Neural cell (in vitro differentiated cells): ENCODE measurements around the gene ZMYND19. TPM values are rescaled to one million over a fixed set of nuclear protein-coding genes. Genes with fewer than 3 reads are reported as not detected.
"Not testable (repeated sequence)": the region's sequence is repeated elsewhere in the genome, so short reads cannot be mapped to it uniquely, and the experiment has no call there.

Source experiments
- H2AFZ ChIP-seq: fragments of 200-600, 300-800 bp; sonication (generic), shearing (Covaris generic); 2 replicates; pipeline ENCODE4 v1.6.0; 2014; ENCODE audit warnings: low read depth, mild to moderate bottlenecking, antibody characterized with exemption, low read length, moderate library complexity
- H3F3A ChIP-seq: fragments of 200-600 bp; shearing (Covaris generic); 2 replicates; pipeline ENCODE4 v1.6.1; 2016; ENCODE audit warnings: mild to moderate bottlenecking, moderate library complexity, mixed read lengths, antibody characterized with exemption, low read length; ENCODE audit not compliant: insufficient read depth, poor library complexity, severe bottlenecking
- H3K27ac ChIP-seq: fragments of 200-600, 300-800 bp; sonication (generic), shearing (Covaris generic); 2 replicates; pipeline ENCODE4 v1.5.1; 2014; ENCODE audit warnings: mild to moderate bottlenecking, low read length, moderate library complexity
- H3K27me3 ChIP-seq: fragments of 300-800, 200-600 bp; sonication (generic), shearing (Covaris generic); 2 replicates; pipeline ENCODE4 v1.6.0; 2014; ENCODE audit warnings: mild to moderate bottlenecking, low read depth, low read length, moderate library complexity; ENCODE audit not compliant: insufficient read depth
- H3K36me3 ChIP-seq: fragments of 300-800, 200-600 bp; sonication (generic), shearing (Covaris generic); 2 replicates; pipeline ENCODE4 v1.5.1; 2014; ENCODE audit warnings: mild to moderate bottlenecking, antibody characterized with exemption, low read length, moderate library complexity; ENCODE audit not compliant: insufficient read depth
- H3K4me2 ChIP-seq: fragments of 300-800, 200-600 bp; sonication (generic), shearing (Covaris generic); 2 replicates; pipeline ENCODE4 v1.6.0; 2014; ENCODE audit warnings: mild to moderate bottlenecking, low read length
- H3K4me3 ChIP-seq: fragments of 300-800, 200-600 bp; sonication (generic), shearing (Covaris generic); 2 replicates; pipeline ENCODE4 v1.5.1; 2014; ENCODE audit warnings: mild to moderate bottlenecking, low read length, moderate library complexity
- H3K79me2 ChIP-seq: fragments of 200-600 bp; shearing (Covaris generic); replicated peaks from 2 replicates; pipeline ENCODE4 v1.6.0; 2014; ENCODE audit warnings: mild to moderate bottlenecking, low read length, moderate library complexity; ENCODE audit not compliant: insufficient read depth
- H3K9ac ChIP-seq: fragments of 300-800, 200-600 bp; sonication (generic), shearing (Covaris generic); 2 replicates; pipeline ENCODE4 v1.6.1; 2016; ENCODE audit warnings: mild to moderate bottlenecking, low read length, mixed read lengths
- H3K9me2 ChIP-seq: fragments of 200-600 bp; shearing (Covaris generic); 2 replicates; pipeline ENCODE4 v1.6.1; 2016; ENCODE audit warnings: mild to moderate bottlenecking, low read length, mixed read lengths; ENCODE audit not compliant: insufficient read depth
- H3K9me3 ChIP-seq: fragments of 200-600, 300-800 bp; sonication (generic), shearing (Covaris generic); 2 replicates; pipeline ENCODE4 v1.6.1; 2016; ENCODE audit warnings: mild to moderate bottlenecking, mixed run types, low read length, moderate library complexity, mixed read lengths
- H4K20me1 ChIP-seq: fragments of 200-600 bp; shearing (Covaris generic); 2 replicates; pipeline ENCODE4 v1.6.1; 2016; ENCODE audit warnings: mild to moderate bottlenecking, mixed run types; ENCODE audit not compliant: insufficient read depth
- EZH2 ChIP-seq: fragments of 200-600, 300-800 bp; shearing (Covaris generic), sonication (generic); IDR thresholded peaks from 2 replicates; pipeline ENCODE4 v1.6.1; 2014; ENCODE audit warnings: antibody characterized with exemption, low read length, borderline replicate concordance, mild to moderate bottlenecking; ENCODE audit not compliant: insufficient read depth, poor library complexity, severe bottlenecking
- MXI1 ChIP-seq: fragments of 450-650 bp; conservative IDR thresholded peaks from 2 replicates; pipeline ENCODE4 v1.6.1; 2014; ENCODE audit warnings: antibody characterized with exemption, mild to moderate bottlenecking; ENCODE audit not compliant: poor library complexity, severe bottlenecking
- POLR2AphosphoS5 ChIP-seq: IDR thresholded peaks from 2 replicates; pipeline ENCODE4 v1.6.1; 2012
- RAD21 ChIP-seq: fragments of 450-650 bp; conservative IDR thresholded peaks from 2 replicates; pipeline ENCODE4 v1.6.1; 2014; ENCODE audit warnings: antibody characterized with exemption, mild to moderate bottlenecking, moderate library complexity
- SMC3 ChIP-seq: fragments of 450-650 bp; conservative IDR thresholded peaks from 2 replicates; pipeline ENCODE4 v1.6.1; 2014; ENCODE audit warnings: antibody characterized with exemption, mild to moderate bottlenecking, moderate library complexity; ENCODE audit not compliant: poor library complexity
- TAF1 ChIP-seq: IDR thresholded peaks from 2 replicates; pipeline ENCODE4 v1.6.1; 2012; ENCODE audit warnings: low read depth
- polyA plus RNA-seq: library from polyadenylated mRNA; depleted of rRNA; stranded (reverse); fragments of >200 nt; gene quantifications from 2 replicates; pipeline ENCODE4 v1.2.3, GENCODE V29; 2014
- TF ChIP-seq, protein P1 (sequence below): fragments of 450-650 bp; IDR thresholded peaks from 2 replicates; pipeline ENCODE4 v1.5.1; 2014; ENCODE audit warnings: antibody characterized with exemption, mild to moderate bottlenecking, moderate library complexity; ENCODE audit not compliant: poor library complexity, severe bottlenecking
- TF ChIP-seq, protein P2 (sequence below): IDR thresholded peaks from 2 replicates; pipeline ENCODE4 v1.6.1; 2012; ENCODE audit warnings: borderline replicate concordance

The ZMYND19 gene
- polyA plus RNA-seq, 1 donor from 2014 or later = 54.8 TPM

DNA sequence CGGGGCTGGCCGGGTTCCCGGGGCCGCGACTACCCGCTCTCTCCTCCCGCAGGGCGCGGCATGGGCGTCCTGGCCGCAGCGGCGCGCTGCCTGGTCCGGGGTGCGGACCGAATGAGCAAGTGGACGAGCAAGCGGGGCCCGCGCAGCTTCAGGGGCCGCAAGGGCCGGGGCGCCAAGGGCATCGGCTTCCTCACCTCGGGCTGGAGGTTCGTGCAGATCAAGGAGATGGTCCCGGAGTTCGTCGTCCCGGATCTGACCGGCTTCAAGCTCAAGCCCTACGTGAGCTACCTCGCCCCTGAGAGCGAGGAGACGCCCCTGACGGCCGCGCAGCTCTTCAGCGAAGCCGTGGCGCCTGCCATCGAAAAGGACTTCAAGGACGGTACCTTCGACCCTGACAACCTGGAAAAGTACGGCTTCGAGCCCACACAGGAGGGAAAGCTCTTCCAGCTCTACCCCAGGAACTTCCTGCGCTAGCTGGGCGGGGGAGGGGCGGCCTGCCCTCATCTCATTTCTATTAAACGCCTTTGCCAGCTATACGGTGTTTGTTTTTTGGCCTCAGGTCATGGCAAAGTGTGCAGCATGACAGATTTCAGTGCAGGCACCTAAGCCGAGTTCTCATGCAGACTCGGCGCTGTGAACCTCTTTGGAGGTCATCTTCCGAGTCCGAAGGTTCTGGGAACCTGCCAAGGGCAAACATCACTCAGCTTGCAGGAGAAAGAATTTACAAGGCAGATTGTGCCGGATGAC lies 38.1 kb downstream of the ZMYND19 start:
- Histone ChIP-seq H3K27me3 (no peaks in the 10 kb centered on the region), H3F3A (no peaks in the 10 kb centered on the region), H3K9me3 (no peaks in the 10 kb centered on the region), H3K27ac (peak overlapping the region; percentile 31), H3K36me3 (no peaks in the 10 kb centered on the region), H4K20me1 (no peaks in the 10 kb centered on the region), H3K9ac (peak overlapping the region; percentile 66), H2AFZ (no peak overlapping the region), H3K4me3 (peak overlapping the region; percentile 86), H3K79me2 (no peaks in the 10 kb centered on the region), H3K4me2 (peak overlapping the region; percentile 67), H3K9me2 (no peaks in the 10 kb centered on the region)
- TF ChIP-seq MXI1 (peak; percentile 28), RAD21 (no peak)

DNA sequence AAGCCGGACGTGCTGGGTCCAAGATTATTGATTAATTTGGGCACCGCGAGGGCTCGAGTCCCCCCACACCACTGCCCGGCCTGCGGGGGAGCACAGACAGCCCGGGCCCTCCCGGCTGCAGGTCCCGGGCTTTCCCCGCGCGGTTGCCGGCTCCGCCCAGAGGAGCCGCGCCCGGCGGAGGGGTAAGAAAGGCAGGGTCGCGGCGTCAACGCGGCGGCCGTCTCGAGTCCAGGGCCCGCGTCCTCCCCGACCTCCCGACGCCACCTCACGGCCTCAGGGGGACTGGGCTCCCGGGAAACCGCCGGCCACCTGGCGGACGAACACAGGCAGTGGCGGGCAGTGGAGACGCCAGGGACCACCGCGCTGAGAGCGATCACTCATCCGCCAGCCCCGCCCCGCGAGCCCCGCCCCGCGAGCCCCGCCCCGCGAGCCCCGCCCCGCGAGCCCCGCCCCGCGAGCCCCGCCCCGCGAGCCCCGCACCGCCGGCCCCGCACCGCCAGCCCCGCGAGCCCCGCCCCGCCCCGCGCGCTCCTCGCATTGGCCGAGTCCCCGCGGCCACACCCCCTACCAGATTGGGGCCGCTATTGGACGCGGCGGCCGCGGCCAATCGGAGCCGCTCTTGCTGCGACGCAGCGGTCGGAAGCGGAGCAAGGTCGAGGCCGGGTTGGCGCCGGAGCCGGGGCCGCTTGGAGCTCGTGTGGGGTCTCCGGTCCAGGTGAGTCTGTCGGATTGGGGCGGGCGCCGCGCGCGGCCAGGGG lies 38.9 kb downstream of the ZMYND19 start, which contains the start of gene MRPL41:
TSS of gene MRPL41 (plus strand) at position 616 of the 758 bp plus-strand sequence. CDS start 203 bp downstream, outside the sequence.
- Histone ChIP-seq H3K79me2 (no peaks in the 10 kb centered on the region), H3K27me3 (no peaks in the 10 kb centered on the region), H3K9me3 (no peaks in the 10 kb centered on the region), H3F3A (no peaks in the 10 kb centered on the region), H3K4me3 (peak within 1 kb of the TSS; percentile 86), H2AFZ (no peak within 1 kb of the TSS), H3K4me2 (peak within 1 kb of the TSS; percentile 67), H3K9me2 (no peaks in the 10 kb centered on the region), H4K20me1 (no peaks in the 10 kb centered on the region), H3K27ac (peak within 1 kb of the TSS; percentile 49), H3K9ac (peak within 1 kb of the TSS; percentile 73), H3K36me3 (no peaks in the 10 kb centered on the region)
- TF ChIP-seq, protein P1, sequence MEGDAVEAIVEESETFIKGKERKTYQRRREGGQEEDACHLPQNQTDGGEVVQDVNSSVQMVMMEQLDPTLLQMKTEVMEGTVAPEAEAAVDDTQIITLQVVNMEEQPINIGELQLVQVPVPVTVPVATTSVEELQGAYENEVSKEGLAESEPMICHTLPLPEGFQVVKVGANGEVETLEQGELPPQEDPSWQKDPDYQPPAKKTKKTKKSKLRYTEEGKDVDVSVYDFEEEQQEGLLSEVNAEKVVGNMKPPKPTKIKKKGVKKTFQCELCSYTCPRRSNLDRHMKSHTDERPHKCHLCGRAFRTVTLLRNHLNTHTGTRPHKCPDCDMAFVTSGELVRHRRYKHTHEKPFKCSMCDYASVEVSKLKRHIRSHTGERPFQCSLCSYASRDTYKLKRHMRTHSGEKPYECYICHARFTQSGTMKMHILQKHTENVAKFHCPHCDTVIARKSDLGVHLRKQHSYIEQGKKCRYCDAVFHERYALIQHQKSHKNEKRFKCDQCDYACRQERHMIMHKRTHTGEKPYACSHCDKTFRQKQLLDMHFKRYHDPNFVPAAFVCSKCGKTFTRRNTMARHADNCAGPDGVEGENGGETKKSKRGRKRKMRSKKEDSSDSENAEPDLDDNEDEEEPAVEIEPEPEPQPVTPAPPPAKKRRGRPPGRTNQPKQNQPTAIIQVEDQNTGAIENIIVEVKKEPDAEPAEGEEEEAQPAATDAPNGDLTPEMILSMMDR = peak; percentile 73
- TF ChIP-seq, protein P2, sequence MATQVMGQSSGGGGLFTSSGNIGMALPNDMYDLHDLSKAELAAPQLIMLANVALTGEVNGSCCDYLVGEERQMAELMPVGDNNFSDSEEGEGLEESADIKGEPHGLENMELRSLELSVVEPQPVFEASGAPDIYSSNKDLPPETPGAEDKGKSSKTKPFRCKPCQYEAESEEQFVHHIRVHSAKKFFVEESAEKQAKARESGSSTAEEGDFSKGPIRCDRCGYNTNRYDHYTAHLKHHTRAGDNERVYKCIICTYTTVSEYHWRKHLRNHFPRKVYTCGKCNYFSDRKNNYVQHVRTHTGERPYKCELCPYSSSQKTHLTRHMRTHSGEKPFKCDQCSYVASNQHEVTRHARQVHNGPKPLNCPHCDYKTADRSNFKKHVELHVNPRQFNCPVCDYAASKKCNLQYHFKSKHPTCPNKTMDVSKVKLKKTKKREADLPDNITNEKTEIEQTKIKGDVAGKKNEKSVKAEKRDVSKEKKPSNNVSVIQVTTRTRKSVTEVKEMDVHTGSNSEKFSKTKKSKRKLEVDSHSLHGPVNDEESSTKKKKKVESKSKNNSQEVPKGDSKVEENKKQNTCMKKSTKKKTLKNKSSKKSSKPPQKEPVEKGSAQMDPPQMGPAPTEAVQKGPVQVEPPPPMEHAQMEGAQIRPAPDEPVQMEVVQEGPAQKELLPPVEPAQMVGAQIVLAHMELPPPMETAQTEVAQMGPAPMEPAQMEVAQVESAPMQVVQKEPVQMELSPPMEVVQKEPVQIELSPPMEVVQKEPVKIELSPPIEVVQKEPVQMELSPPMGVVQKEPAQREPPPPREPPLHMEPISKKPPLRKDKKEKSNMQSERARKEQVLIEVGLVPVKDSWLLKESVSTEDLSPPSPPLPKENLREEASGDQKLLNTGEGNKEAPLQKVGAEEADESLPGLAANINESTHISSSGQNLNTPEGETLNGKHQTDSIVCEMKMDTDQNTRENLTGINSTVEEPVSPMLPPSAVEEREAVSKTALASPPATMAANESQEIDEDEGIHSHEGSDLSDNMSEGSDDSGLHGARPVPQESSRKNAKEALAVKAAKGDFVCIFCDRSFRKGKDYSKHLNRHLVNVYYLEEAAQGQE = peak; percentile 41
- TF ChIP-seq EZH2 = no peak
- peak; percentile 44 for TF ChIP-seq RAD21
- TF ChIP-seq POLR2AphosphoS5 = peak; percentile 76
- TF ChIP-seq SMC3 = peak; percentile 56
- TF ChIP-seq TAF1 = no peak
- peak; percentile 56 for TF ChIP-seq MXI1

DNA sequence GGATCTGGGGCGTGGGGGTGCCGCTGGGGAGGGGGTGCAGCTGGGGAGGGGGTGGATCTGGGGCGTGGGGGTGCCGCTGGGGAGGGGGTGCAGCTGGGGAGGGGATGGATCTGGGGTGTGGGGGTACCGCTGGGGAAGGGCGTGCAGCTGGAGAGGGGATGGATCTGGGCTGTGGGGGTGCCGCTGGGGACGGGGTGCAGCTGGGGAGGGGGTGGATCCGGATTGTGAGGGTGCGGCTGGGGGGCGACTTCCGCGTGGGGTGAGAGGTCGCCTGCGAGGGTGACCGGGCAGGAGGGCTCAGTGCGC lies 39.4 kb downstream of the ZMYND19 start:
- peak overlapping the region; percentile 81 for H3K4me3 ChIP-seq
- H2AFZ ChIP-seq, H3F3A ChIP-seq, H3K4me2 ChIP-seq, H3K79me2 ChIP-seq, H3K36me3 ChIP-seq, H3K27me3 ChIP-seq, H4K20me1 ChIP-seq, H3K9me3 ChIP-seq, H3K9me2 ChIP-seq: not testable (repeated sequence)
- H3K9ac ChIP-seq = peak overlapping the region; percentile 73
- H3K27ac ChIP-seq = peak overlapping the region; percentile 49
